Thymus (tissue), 11 donors: ENCODE results near the gene RPL35A. TPM values are rescaled to one million over a fixed set of nuclear protein-coding genes. Genes with fewer than 3 reads are reported as not detected.
"Not testable (repeated sequence)": the region's sequence is repeated elsewhere in the genome, so short reads cannot be mapped to it uniquely, and the experiment has no call there.

Experiments
- DNase-seq, 9 donors: peaks; one replicate each; pipeline ENCODE4 v3.0.0-alpha.2; 2013; ENCODE audit warnings: low spot score in 9 of 9, low read depth in 6 of 9, missing footprints in 1 of 9
- H3K27ac ChIP-seq, 2 donors: one replicate each; pipeline ENCODE4 v1.5.1; 2013; ENCODE audit warnings: control low read depth in 1 of 2, low read depth in 1 of 2, low read length in 1 of 2, mild to moderate bottlenecking in 1 of 2, moderate library complexity in 1 of 2
- H3K27me3 ChIP-seq, 2 donors: one replicate each; pipeline ENCODE4 v1.5.1; 2013; ENCODE audit warnings: low read length in 1 of 2; ENCODE audit not compliant: control insufficient read depth in 2 of 2, insufficient read depth in 1 of 2
- H3K36me3 ChIP-seq, 2 donors: one replicate each; pipeline ENCODE4 v1.5.1; 2013; ENCODE audit warnings: low read length in 1 of 2, mild to moderate bottlenecking in 1 of 2, moderate library complexity in 1 of 2; ENCODE audit not compliant: control insufficient read depth in 2 of 2, insufficient read depth in 2 of 2
- H3K4me1 ChIP-seq, 2 donors: one replicate each; pipeline ENCODE4 v1.5.1; 2013; ENCODE audit warnings: low read length in 2 of 2; ENCODE audit not compliant: control insufficient read depth in 2 of 2, insufficient read depth in 2 of 2
- H3K4me3 ChIP-seq, 2 donors: one replicate each; pipeline ENCODE4 v1.5.1; 2013; ENCODE audit warnings: low read length in 2 of 2, control low read depth in 1 of 2, mild to moderate bottlenecking in 1 of 2
- H3K9me3 ChIP-seq, 2 donors: one replicate each; pipeline ENCODE4 v1.5.1; 2013; ENCODE audit warnings: low read length in 1 of 2, mild to moderate bottlenecking in 1 of 2; ENCODE audit not compliant: control insufficient read depth in 2 of 2, insufficient read depth in 1 of 2
- WGBS: extraction: QIAGEN DNeasy Blood & Tissue Kit; methylation state at CpG from one replicate; pipeline ENCODE4 v1.1.7; 2013; 5-methylcytosine and 5-hydroxymethylcytosine counted together
- polyA plus RNA-seq: library from polyadenylated mRNA; stranded (reverse); fragments of 200-250 nt; gene quantifications from one replicate; pipeline ENCODE4 v1.2.3, GENCODE V29; 2013
- total RNA-seq: library from RNA; stranded (reverse); fragments of 120-200 nt; gene quantifications from one replicate; pipeline ENCODE4 v1.2.4, GENCODE V29; 2013
- donor health status: healthy.

Gene RPL35A
- total and polyA plus RNA-seq, 2 donors: 2,167 to 3,064 TPM

DNA sequence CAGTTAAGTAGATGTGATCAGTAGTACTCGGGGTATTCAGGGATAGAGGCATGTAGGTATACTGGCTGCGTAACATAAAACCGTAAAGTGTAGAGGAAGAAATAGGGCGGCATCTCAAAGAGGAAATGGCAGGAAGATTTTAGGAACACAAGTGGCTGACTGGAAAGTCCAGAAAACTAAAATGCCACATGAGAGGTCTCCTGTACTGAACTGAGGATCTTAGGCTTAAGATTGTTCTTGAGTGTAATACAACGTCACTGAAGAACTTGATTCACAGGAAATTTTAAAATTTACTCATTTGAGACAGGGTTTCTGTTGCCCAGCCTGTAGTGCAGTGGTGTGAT, 7.8 kb downstream of the RPL35A start:
- DNase-seq: no peak
- no peak overlapping the region for H3K27ac ChIP-seq
- H3K4me3 ChIP-seq: no peak overlapping the region
- H3K4me1 ChIP-seq: peaks cover 9 to 22% of the 10 kb centered on the region in 2 donors
- peaks cover 40 to 47% of the 10 kb centered on the region in 2 donors for H3K36me3 ChIP-seq
- H3K9me3 ChIP-seq: no peaks in the 10 kb centered on the region
- peaks cover 0 to 3% of the 10 kb centered on the region in 2 donors for H3K27me3 ChIP-seq
- 94% methylated on average over 5 of the region's 5 CpGs for WGBS

DNA sequence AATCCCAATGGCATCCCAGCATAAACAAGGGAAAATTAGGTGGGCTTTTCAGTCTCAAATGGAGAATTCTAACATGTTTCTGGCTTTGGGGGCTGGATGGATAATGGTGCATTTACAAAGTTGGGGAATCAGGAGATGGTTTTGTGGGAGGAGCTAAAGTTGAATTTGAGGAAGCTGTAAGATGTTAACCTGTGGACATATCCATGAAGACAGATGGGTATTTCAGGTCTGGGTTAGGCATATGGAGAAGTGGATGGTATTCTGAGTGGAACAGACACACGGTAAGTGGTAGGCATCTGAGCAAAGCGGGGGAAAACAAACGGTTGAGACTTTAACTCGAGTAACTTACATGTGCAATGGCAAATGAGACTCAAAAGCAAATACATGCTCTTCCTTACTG, 8.4 kb downstream of the RPL35A start:
- Histone ChIP-seq H3K4me3 (no peak overlapping the region), H3K9me3 (no peaks in the 10 kb centered on the region), H3K36me3 (peaks cover 34 to 41% of the 10 kb centered on the region in 2 donors), H3K27ac (no peak overlapping the region), H3K4me1 (peaks cover 9 to 18% of the 10 kb centered on the region in 2 donors), H3K27me3 (peaks cover 0 to 3% of the 10 kb centered on the region in 2 donors)
- WGBS: over 99% methylated on average over 4 of the region's 4 CpGs
- DNase-seq: no peak

DNA sequence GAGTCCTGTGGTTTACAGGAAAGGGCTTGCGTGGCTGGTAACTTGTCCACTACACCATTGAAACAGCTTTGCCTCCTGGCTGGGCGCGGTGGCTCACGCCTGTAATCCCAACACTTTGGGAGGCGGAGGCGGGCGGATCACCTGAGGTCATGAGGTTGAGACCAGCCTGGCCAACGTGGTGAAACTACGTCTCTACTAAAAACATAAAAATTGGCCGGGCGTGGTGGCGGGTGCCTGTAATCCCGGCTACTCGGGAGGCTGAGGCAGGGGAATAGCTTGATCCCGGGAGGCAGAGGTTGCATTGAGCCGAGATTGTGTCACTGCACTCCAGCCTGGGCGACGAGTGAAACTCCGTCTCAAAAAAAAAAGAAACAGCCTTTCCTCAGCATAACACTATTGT, 8.9 kb downstream of the RPL35A start:
- H3K27ac ChIP-seq, H3K27me3 ChIP-seq, H3K4me3 ChIP-seq, DNase-seq, H3K9me3 ChIP-seq: not testable (repeated sequence)
- Histone ChIP-seq H3K4me1 (peaks cover 9 to 18% of the 10 kb centered on the region in 2 donors), H3K36me3 (peaks cover 29 to 36% of the 10 kb centered on the region in 2 donors)
- 97% methylated on average over 19 of the region's 19 CpGs for WGBS

DNA sequence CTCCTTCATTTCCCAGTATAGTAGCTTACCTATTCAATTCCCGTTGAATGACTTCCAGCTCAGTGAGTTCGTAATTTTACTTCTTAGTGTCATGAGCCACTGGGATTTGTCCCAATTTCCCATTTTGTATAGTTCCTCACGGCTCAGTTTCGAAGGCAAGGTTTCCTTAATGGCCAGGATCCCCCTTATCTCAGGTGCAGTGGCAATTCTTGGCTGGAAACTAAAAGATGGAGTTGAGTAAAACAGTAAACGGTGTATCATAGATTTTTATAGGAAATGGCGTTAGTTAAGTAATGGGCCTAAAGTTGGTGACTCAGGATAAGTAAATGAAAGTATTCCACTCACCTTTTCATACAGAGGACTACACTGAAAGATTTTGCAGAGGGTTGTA, 9.5 kb downstream of the RPL35A start:
- peaks cover 9 to 18% of the 10 kb centered on the region in 2 donors for H3K4me1 ChIP-seq
- peak overlapping the region; percentile 39 to 62 for H3K27ac ChIP-seq
- DNase-seq: no peak
- H3K27me3 ChIP-seq: peaks cover 0 to 3% of the 10 kb centered on the region in 2 donors
- WGBS: 71% methylated on average over 6 of the region's 6 CpGs
- H3K9me3 ChIP-seq: no peaks in the 10 kb centered on the region
- peak overlapping the region; percentile 61 to 85 for H3K4me3 ChIP-seq
- peaks cover 23 to 30% of the 10 kb centered on the region in 2 donors for H3K36me3 ChIP-seq

DNA sequence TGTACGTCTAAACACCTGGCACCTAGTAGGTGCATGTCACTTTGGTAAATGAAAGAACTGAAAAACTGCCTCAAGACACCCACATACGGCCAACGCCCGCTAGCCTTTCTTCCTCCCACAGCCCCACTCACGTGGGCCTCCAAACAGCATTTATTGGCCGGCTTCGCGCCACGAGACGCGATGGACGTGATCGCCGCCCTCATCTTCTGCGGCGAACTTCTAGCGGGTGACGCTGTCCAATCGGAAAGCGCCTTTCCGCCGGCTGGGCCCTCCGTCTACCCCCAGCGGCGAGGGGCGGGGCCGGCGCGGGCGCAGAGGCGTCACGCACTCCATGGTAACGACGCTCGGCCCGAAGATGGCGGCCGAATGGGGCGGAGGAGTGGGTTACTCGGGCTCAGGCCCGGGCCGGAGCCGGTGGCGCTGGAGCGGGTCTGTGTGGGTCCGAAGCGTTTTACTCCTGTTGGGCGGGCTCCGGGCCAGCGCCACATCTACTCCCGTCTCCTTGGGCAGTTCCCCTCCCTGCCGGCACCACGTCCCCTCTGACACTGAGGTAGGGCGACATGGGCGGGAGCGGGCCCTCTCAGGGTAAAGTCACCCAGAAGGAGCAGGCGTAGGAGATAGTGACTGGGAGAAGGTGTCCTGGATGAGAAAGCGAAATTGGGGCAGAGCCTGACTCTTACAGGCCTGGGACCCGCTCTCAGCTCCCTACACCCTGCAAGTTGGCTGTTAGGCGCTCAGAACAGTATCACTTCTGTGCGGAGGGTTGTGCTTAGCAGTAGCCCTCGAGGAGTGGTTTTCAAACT, 10.1 kb downstream of the RPL35A start, which contains the start of gene LMLN:
Gene LMLN (plus strand): TSS at position 327 of the 803 bp plus-strand sequence. CDS start 29 bp downstream, at position 356.
- H3K9me3 ChIP-seq: no peaks in the 10 kb centered on the region
- peaks cover 0 to 3% of the 10 kb centered on the region in 2 donors for H3K27me3 ChIP-seq
- under 1% methylated on average over 62 of the region's 62 CpGs for WGBS
- peak; percentile 83 to 96 (median 87) for DNase-seq
- H3K4me3 ChIP-seq: peak within 1 kb of the TSS; percentile 61 to 85
- peaks cover 18 to 24% of the 10 kb centered on the region in 2 donors for H3K36me3 ChIP-seq
- H3K4me1 ChIP-seq: peaks cover 9 to 18% of the 10 kb centered on the region in 2 donors
- peak within 1 kb of the TSS; percentile 39 to 62 for H3K27ac ChIP-seq

DNA sequence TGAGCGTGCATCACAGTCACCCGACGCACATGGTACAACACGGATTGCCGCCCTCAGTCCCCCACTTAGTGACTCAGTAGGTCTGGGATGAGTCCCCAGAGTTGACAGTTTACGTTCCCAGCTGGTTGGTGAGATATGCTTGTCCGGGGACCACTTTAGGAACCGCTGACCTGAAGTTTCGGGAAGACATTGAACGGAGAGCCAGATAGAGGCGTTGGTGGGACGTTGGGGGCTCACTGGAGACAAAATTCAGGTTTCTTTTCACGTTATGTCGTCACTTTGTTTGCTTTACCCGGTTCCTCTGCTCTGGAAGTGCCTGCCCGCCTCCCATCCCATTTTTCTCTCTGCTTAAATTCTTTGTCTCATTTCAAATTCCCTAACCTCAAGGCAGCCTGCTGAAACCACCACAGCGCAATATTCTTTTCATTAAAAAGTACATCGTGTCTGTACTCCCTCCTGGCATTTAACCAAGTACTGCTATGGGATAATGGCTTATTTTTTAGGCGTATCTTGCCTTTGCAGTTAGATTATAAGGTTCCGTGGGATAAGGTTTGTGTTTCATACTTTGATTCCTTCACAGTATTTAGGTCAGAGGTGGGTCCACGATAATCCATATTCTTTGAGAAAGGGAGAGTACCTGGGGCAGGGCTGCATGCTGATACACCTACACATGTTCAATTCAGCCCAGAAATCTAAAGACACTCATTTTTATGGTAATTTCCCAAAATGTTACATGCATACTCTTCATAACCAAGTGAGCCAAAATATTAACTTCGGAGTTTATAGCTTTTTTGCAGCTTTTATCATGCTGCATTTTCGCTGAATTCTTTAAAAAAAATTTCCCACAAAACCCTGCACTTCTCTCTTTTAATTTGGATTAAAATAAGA, 10.9 kb downstream of the RPL35A start:
- WGBS: 16% methylated on average over 23 of the region's 23 CpGs
- H3K27ac ChIP-seq: peak overlapping the region in 1 of 2 donors; percentile 21
- H3K27me3 ChIP-seq: peaks cover 0 to 3% of the 10 kb centered on the region in 2 donors
- no peaks in the 10 kb centered on the region for H3K9me3 ChIP-seq
- H3K36me3 ChIP-seq: peaks cover 12 to 16% of the 10 kb centered on the region in 2 donors
- DNase-seq: no peak
- peaks cover 9 to 18% of the 10 kb centered on the region in 2 donors for H3K4me1 ChIP-seq
- peak overlapping the region; percentile 61 to 85 for H3K4me3 ChIP-seq

DNA sequence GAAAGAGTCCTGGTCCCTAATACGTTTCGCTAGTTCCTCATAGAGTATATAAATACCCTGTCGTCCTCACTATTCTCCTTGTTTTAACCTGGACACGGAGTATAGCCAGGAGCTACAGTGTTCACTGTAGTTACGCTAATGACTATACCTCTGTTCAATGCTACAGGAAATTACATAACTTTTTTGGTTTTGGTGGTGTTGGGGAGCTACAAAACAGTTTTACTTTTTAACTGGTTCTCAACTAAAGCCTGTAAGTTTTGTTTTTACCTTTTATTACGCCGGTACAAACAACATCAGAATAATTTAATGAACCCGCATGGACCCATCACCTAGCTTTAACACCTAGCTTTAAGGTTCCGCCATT, 11.6 kb downstream of the RPL35A start:
- no peaks in the 10 kb centered on the region for H3K9me3 ChIP-seq
- H3K27me3 ChIP-seq: peaks cover 0 to 3% of the 10 kb centered on the region in 2 donors
- WGBS: 47% methylated on average over 9 of the region's 9 CpGs
- H3K4me1 ChIP-seq: peaks cover 9 to 18% of the 10 kb centered on the region in 2 donors
- peaks cover 7 to 9% of the 10 kb centered on the region in 2 donors for H3K36me3 ChIP-seq
- DNase-seq: no peak
- no peak overlapping the region for H3K4me3 ChIP-seq
- H3K27ac ChIP-seq: no peak overlapping the region

DNA sequence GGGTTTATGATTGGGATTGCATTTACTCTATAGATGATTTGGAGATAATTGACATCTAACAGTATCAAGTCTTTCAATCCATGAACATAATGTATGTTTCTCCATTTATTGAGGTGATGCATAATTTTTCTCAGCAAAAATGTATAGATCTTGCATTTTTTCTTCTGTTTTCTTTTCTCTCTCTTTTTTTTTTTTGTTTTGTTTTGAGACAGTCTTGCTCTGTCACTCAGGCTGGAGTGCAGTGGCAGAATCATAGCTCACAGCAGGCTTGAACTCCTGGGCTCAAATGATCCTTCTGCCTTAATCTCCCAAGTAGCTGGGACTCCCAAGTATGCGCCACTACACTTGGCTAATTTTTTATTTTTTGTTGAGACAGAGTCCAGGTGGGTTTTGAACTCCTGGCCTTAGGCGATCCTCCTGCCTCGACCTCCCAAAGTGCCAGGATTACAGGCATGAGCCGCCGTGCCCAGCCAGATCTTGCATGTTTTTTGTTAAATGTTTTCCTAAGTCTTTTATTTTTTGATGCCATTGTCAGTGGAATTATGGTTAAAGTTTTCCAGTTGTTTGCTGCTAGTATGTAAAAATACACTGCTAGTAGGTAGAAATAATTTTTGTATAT, 13.1 kb downstream of the RPL35A start:
- no peak overlapping the region for H3K27ac ChIP-seq
- H3K4me3 ChIP-seq: no peak overlapping the region
- peaks cover 0 to 7% of the 10 kb centered on the region in 2 donors for H3K9me3 ChIP-seq
- no peaks in the 10 kb centered on the region for H3K36me3 ChIP-seq
- over 99% methylated on average over 5 of the region's 5 CpGs for WGBS
- DNase-seq: no peak
- peaks cover 9 to 18% of the 10 kb centered on the region in 2 donors for H3K4me1 ChIP-seq
- peaks cover 0 to 3% of the 10 kb centered on the region in 2 donors for H3K27me3 ChIP-seq
